Type B pancreatic cell (in vitro differentiated cells): ENCODE data around the gene LGALS1. TPM values are rescaled to one million over a fixed set of nuclear protein-coding genes. Genes with fewer than 3 reads are reported as not detected.
"Not testable (repeated sequence)": the region's sequence is repeated elsewhere in the genome, so short reads cannot be mapped to it uniquely, and the experiment has no call there.

Experiments used
- DNase-seq: peaks from one replicate; pipeline ENCODE4 v3.0.0; 2021; ENCODE audit warnings: mixed read lengths; ENCODE audit not compliant: unreplicated experiment; ENCODE audit errors: extremely low spot score
- H3K27ac Mint-ChIP-seq: 2 replicates; pipeline ENCODE4 v1.8.0; 2021; ENCODE audit warnings: mild to moderate bottlenecking, mixed read lengths
- H3K27me3 Mint-ChIP-seq: 2 replicates; pipeline ENCODE4 v1.8.0; 2021; ENCODE audit warnings: mixed read lengths
- H3K36me3 Mint-ChIP-seq: 2 replicates; pipeline ENCODE4 v1.8.0; 2021; ENCODE audit warnings: mixed read lengths
- H3K4me1 Mint-ChIP-seq: one replicate; pipeline ENCODE4 v1.8.0; 2021; ENCODE audit warnings: mixed read lengths; ENCODE audit not compliant: unreplicated experiment
- H3K4me3 Mint-ChIP-seq: 2 replicates; pipeline ENCODE4 v1.8.0; 2021; ENCODE audit warnings: mild to moderate bottlenecking, mixed read lengths
- H3K9me3 Mint-ChIP-seq: 2 replicates; pipeline ENCODE4 v1.8.0; 2021; ENCODE audit warnings: mixed read lengths
- total RNA-seq: library from RNA; stranded (reverse); gene quantifications from 2 replicates; pipeline ENCODE4 v1.2.1, GENCODE V29; 2021; ENCODE audit warnings: low replicate concordance
- TF ChIP-seq, protein P1 (sequence below): fragments of 200-600 bp; sonication (generic); conservative IDR thresholded peaks from 2 replicates; pipeline ENCODE4 v1.5.0; 2021; ENCODE audit warnings: antibody characterized with exemption, mild to moderate bottlenecking

Gene LGALS1
- total RNA-seq, 1 donor from 2014 or later: 235 TPM

DNA sequence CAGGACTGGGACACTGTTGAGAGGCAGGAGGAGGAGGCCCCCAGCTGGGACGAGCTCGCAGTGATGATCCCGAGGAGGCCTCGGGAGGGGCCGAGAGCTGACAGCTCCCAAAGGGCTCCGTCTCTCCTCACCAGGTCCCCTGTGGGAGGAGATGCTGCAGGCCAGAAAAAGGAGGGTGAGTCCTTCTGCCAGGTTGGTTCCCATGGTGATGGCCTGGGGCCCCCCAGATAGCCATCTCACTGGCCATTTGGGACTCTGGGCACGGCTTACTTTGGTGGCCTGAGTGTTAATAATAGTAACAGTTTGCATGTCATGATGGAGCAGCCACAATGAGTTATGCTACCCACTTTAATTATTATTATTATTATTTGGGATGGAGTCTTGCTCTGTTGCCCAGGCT, 40.3 kb downstream of the LGALS1 start:
- no peak for DNase-seq
- no peaks in the 10 kb centered on the region for H3K27me3 Mint-ChIP-seq
- H3K4me3 Mint-ChIP-seq: no peak overlapping the region
- no peaks in the 10 kb centered on the region for H3K9me3 Mint-ChIP-seq
- TF ChIP-seq, protein P1, sequence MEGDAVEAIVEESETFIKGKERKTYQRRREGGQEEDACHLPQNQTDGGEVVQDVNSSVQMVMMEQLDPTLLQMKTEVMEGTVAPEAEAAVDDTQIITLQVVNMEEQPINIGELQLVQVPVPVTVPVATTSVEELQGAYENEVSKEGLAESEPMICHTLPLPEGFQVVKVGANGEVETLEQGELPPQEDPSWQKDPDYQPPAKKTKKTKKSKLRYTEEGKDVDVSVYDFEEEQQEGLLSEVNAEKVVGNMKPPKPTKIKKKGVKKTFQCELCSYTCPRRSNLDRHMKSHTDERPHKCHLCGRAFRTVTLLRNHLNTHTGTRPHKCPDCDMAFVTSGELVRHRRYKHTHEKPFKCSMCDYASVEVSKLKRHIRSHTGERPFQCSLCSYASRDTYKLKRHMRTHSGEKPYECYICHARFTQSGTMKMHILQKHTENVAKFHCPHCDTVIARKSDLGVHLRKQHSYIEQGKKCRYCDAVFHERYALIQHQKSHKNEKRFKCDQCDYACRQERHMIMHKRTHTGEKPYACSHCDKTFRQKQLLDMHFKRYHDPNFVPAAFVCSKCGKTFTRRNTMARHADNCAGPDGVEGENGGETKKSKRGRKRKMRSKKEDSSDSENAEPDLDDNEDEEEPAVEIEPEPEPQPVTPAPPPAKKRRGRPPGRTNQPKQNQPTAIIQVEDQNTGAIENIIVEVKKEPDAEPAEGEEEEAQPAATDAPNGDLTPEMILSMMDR: no peak
- H3K27ac Mint-ChIP-seq: no peak overlapping the region
- no peaks in the 10 kb centered on the region for H3K4me1 Mint-ChIP-seq
- peaks cover 6% of the 10 kb centered on the region for H3K36me3 Mint-ChIP-seq

DNA sequence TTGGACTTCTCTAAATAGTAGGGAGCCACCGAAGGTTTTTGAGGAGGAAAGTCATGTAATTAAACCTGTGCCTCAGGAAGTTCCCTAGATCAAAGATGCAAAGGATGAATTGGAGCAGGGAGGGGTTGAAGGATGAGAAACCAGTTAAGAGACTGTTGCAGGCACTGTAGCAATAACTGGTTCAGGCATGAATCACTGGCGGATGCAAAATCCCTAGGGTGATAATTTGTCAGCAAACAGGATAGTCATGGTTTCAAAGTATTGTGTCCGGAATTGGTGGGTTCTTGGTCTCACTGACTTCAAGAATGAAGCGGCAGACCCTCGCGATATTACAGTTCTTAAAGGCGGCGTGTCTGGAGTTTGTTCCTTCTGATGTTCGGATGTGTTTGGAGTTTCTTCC, 41.3 kb downstream of the LGALS1 start:
- H3K4me3 Mint-ChIP-seq: no peak overlapping the region
- no peaks in the 10 kb centered on the region for H3K9me3 Mint-ChIP-seq
- peak overlapping the region; percentile 25 for H3K27ac Mint-ChIP-seq
- no peaks in the 10 kb centered on the region for H3K4me1 Mint-ChIP-seq
- H3K27me3 Mint-ChIP-seq: no peaks in the 10 kb centered on the region
- DNase-seq: no peak
- TF ChIP-seq, protein P1: no peak
- H3K36me3 Mint-ChIP-seq: peaks cover 6% of the 10 kb centered on the region

DNA sequence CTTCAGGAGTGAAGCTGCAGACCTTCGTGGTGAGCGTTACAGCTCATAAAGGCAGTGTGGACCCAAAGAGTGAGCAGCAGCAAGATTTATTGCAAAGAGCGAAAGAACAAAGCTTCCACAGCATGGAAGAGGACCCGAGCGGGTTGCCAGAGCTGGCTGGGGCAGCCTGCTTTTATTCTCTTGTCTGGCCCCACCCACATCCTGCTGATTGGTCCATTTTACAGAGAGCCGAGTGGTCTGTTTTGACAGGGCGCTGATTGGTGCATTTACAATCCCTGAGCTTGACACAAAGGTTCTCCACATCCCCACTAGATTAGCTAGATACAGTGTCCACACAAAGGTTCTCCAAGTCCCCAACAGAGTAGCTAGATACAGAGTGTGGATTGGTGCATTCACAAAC, 41.8 kb downstream of the LGALS1 start:
- H3K4me1 Mint-ChIP-seq, H3K27me3 Mint-ChIP-seq, H3K9me3 Mint-ChIP-seq, DNase-seq, H3K36me3 Mint-ChIP-seq, H3K4me3 Mint-ChIP-seq: not testable (repeated sequence)
- H3K27ac Mint-ChIP-seq: peak overlapping the region; percentile 25

DNA sequence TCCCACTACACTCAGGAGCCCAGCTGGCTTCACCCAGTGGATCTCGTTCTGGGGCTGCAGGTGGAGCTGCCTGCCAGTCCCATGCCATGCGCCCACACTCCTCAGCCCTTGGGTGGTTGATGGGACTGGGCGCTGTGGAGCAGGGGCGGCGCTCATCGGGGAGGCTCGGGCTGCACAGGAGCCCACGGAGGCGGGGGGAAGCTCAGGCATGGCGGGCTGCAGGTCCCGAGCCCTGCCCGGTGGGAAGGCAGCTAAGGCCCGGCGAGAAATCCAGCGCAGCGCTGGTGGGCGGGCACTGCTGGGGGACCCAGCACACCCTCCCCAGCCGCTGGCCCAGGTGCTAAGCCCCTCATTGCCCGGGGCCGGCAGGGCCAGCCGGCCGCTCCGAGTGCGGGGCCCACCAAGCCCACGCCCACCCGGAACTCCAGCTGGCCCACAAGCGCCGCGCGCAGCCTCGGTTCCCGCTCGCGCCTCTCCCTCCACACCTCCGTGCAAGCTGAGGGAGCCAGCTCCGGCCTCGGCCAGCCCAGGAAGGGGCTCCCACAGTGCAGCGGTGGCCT, 42.4 kb downstream of the LGALS1 start:
- not testable (repeated sequence) for H3K4me1 Mint-ChIP-seq, H3K27me3 Mint-ChIP-seq, H3K27ac Mint-ChIP-seq, DNase-seq, H3K4me3 Mint-ChIP-seq, H3K36me3 Mint-ChIP-seq, H3K9me3 Mint-ChIP-seq

DNA sequence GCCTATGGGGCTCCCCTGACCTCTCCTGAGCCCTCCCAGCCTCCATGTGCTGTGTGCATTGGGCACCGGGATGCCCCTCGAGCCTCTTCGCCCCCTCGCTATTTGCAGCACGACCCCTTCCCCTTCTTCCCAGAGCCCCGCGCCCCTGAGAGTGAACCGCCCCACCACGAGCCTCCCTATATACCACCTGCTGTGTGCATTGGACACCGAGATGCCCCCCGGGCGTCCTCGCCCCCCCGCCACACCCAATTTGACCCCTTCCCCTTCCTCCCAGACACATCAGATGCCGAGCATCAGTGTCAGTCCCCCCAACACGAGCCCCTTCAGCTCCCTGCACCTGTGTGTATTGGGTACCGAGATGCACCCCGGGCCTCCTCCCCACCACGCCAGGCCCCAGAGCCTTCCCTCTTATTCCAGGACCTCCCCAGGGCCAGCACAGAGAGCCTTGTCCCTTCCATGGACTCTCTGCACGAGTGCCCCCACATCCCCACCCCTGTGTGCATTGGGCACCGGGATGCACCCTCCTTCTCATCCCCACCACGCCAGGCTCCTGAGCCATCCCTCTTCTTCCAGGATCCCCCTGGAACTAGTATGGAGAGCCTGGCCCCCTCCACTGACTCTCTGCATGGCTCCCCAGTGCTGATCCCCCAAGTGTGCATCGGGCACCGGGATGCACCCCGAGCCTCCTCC, 50.3 kb downstream of the LGALS1 start:
- Mint-ChIP-seq H3K27ac (no peak overlapping the region), H3K4me1 (no peaks in the 10 kb centered on the region), H3K27me3 (no peaks in the 10 kb centered on the region), H3K36me3 (peaks cover 7% of the 10 kb centered on the region), H3K4me3 (no peak overlapping the region), H3K9me3 (no peaks in the 10 kb centered on the region)
- TF ChIP-seq, protein P1: no peak
- no peak for DNase-seq

DNA sequence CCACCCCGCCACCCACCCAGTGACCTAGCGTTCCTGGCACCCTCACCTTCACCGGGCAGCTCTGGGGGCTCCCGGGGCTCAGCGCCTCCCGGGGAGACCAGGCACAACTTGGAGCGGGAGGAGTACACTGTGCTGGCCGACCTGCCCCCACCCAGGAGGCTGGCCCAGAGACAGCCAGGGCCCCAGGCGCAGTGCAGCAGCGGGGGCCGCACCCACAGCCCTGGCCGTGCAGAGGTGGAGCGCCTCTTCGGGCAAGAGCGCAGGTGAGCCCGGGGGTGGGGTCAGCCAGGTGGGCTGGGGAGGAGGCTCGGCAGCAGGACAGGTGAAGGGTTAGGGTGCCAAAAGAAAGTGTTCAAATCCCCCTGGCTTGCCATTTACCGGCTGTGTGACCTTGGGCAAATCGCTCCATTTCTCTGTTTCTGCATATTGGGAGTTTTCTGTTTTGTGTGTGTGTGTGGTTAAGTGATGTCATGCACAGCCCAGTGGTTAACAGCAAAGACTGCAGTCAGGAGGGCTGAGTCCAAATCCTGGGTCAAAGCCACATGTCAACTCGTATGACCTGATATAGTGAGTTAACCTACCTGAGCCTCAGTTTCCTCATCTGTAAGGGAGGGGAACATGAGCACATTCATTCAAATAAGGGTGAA, 50.9 kb downstream of the LGALS1 start:
- no peak overlapping the region for H3K27ac Mint-ChIP-seq
- DNase-seq: no peak
- no peak overlapping the region for H3K4me3 Mint-ChIP-seq
- no peaks in the 10 kb centered on the region for H3K27me3 Mint-ChIP-seq
- H3K4me1 Mint-ChIP-seq: no peaks in the 10 kb centered on the region
- peaks cover 7% of the 10 kb centered on the region for H3K36me3 Mint-ChIP-seq
- TF ChIP-seq, protein P1: peak; percentile 20
- no peaks in the 10 kb centered on the region for H3K9me3 Mint-ChIP-seq
